H1 (cell line): ENCODE results near the gene ASB1. TPM values are rescaled to one million over a fixed set of nuclear protein-coding genes. Genes with fewer than 3 reads are reported as not detected.
A peak's percentile ranks its signal among the peaks of the same experiment; 100 is the strongest.

ENCODE experiments used
- CTCF ChIA-PET: fragments of 300-600 bp; sonication (Branson Sonifier 250); formaldehyde crosslinking; loops from one replicate; lab custom pipeline; 2021; ENCODE audit not compliant: partially characterized antibody; lab: Charles Lee
- POLR2A ChIA-PET: fragments of 300-600 bp; sonication (Branson Sonifier 250); formaldehyde crosslinking; loops from one replicate; lab custom pipeline; 2021; ENCODE audit warnings: inconsistent platforms; ENCODE audit not compliant: partially characterized antibody; lab: Charles Lee
- DNase-seq, 2 experiments: peaks; one replicate each; pipeline versions ENCODE4 v3.0.0 to v3.0.0-alpha.2; 2010 to 2022; ENCODE audit warnings: low spot score in 2 of 2, low read depth in 1 of 2, mixed read lengths in 1 of 2
- FAIRE-seq: peaks from 2 replicates; lab custom pipeline; 2011; peaks lifted over from hg19 to GRCh38; lab: Jason Lieb, UNC
- H2AFZ ChIP-seq: 2 replicates; pipeline ENCODE4 v1.8.1; 2012; ENCODE audit warnings: low read length, inconsistent platforms
- H2AK5ac ChIP-seq: 2 replicates; pipeline ENCODE4 v1.6.1; 2013; ENCODE audit warnings: low read depth, low read length
- H2BK120ac ChIP-seq: replicated peaks from 2 replicates; pipeline ENCODE3; 2013; ENCODE audit warnings: low read depth, low read length, inconsistent platforms
- H2BK12ac ChIP-seq: 2 replicates; pipeline ENCODE4 v1.6.1; 2013; ENCODE audit warnings: low read depth, low read length
- H2BK15ac ChIP-seq: 2 replicates; pipeline ENCODE4 v1.6.1; 2013; ENCODE audit warnings: low read length
- H2BK20ac ChIP-seq: 2 replicates; pipeline ENCODE4 v1.6.1; 2013; ENCODE audit warnings: low read length
- H2BK5ac ChIP-seq: 2 replicates; pipeline ENCODE4 v1.6.1; 2013; ENCODE audit warnings: low read depth, low read length
- H3K14ac ChIP-seq: 2 replicates; pipeline ENCODE4 v1.6.1; 2013; ENCODE audit warnings: inconsistent platforms; ENCODE audit not compliant: insufficient read length
- H3K18ac ChIP-seq: 2 replicates; pipeline ENCODE4 v1.6.1; 2013; ENCODE audit warnings: low read length; ENCODE audit errors: extremely low read depth
- H3K23ac ChIP-seq: 2 replicates; pipeline ENCODE4 v1.6.1; 2013; ENCODE audit warnings: inconsistent platforms; ENCODE audit not compliant: insufficient read length
- H3K23me2 ChIP-seq: 2 replicates; pipeline ENCODE4 v1.6.1; 2013; ENCODE audit warnings: low read depth, low read length
- H3K27ac ChIP-seq: 2 replicates; pipeline ENCODE4 v1.6.1; 2011; ENCODE audit warnings: low read depth, low read length, inconsistent platforms
- H3K27me3 ChIP-seq, 4 experiments: replicated peaks in 1 of 4; 1 replicate in 1 of 4; 2 replicates in 3 of 4; pipeline versions ENCODE4 v1.6.1 to v1.8.1; 2011 to 2013; ENCODE audit warnings: low read length in 3 of 4, mild to moderate bottlenecking in 3 of 4, inconsistent platforms in 2 of 4, mixed read lengths in 2 of 4, moderate library complexity in 1 of 4; ENCODE audit not compliant: control insufficient read depth in 3 of 4, insufficient read depth in 3 of 4; ENCODE audit errors: extremely low read depth in 1 of 4
- H3K36me3 ChIP-seq, 4 experiments: 2 replicates each; pipeline versions ENCODE4 v1.6.1 to v1.8.1; 2011 to 2013; ENCODE audit warnings: mild to moderate bottlenecking in 4 of 4, low read length in 3 of 4, moderate library complexity in 2 of 4, control low read depth in 1 of 4, inconsistent platforms in 1 of 4; ENCODE audit not compliant: insufficient read depth in 4 of 4, control insufficient read depth in 2 of 4
- H3K4ac ChIP-seq: replicated peaks from 2 replicates; pipeline ENCODE3; 2013; ENCODE audit warnings: low read length, low read depth, mixed read lengths, inconsistent platforms; ENCODE audit not compliant: insufficient read length
- H3K4me1 ChIP-seq, 4 experiments: replicated peaks in 1 of 4; 1 replicate in 1 of 4; 2 replicates in 3 of 4; pipeline versions ENCODE4 v1.6.1 to v1.8.1; 2011 to 2013; ENCODE audit warnings: low read length in 3 of 4, inconsistent platforms in 2 of 4, mixed read lengths in 1 of 4; ENCODE audit not compliant: insufficient read depth in 4 of 4, control insufficient read depth in 3 of 4
- H3K4me2 ChIP-seq, 2 experiments: 2 replicates each; pipeline versions ENCODE4 v1.6.1 to v1.8.1; 2011 to 2013; ENCODE audit warnings: low read depth in 2 of 2, low read length in 2 of 2, control low read depth in 1 of 2, inconsistent platforms in 1 of 2, mild to moderate bottlenecking in 1 of 2; ENCODE audit not compliant: insufficient read depth in 1 of 2
- H3K4me3 ChIP-seq, 4 experiments: fragments of 200-600, 300-600 bp in 1 of 4; sonication (generic), shearing (Covaris generic), sonication (Bioruptor Twin) in 1 of 4; 2 replicates each; pipeline versions ENCODE4 v1.5.1 to v1.8.1; 2011 to 2016; ENCODE audit warnings: low read length in 4 of 4, low read depth in 3 of 4, control low read depth in 2 of 4, inconsistent platforms in 2 of 4, mild to moderate bottlenecking in 2 of 4, mixed read lengths in 1 of 4, moderate library complexity in 1 of 4; ENCODE audit not compliant: insufficient read depth in 2 of 4; ENCODE audit errors: extremely low read depth in 1 of 4
- H3K56ac ChIP-seq: replicated peaks from 2 replicates; pipeline ENCODE3; 2013; ENCODE audit warnings: low read depth, mild to moderate bottlenecking, mixed read lengths, low read length, inconsistent platforms; ENCODE audit not compliant: insufficient read length
- H3K79me1 ChIP-seq: 2 replicates; pipeline ENCODE4 v1.6.1; 2013; ENCODE audit warnings: low read depth, low read length, control low read depth
- H3K79me2 ChIP-seq, 2 experiments: 2 replicates each; pipeline versions ENCODE4 v1.6.1 to v1.8.1; 2012 to 2013; ENCODE audit warnings: low read length in 2 of 2, mild to moderate bottlenecking in 2 of 2, inconsistent platforms in 1 of 2; ENCODE audit not compliant: insufficient read depth in 2 of 2, control insufficient read depth in 1 of 2
- H3K9ac ChIP-seq, 4 experiments: replicated peaks in 1 of 4; 1 replicate in 1 of 4; 2 replicates in 3 of 4; pipeline versions ENCODE4 v1.6.1 to v1.8.1; 2011 to 2013; ENCODE audit warnings: low read depth in 3 of 4, low read length in 3 of 4, control low read depth in 2 of 4, mild to moderate bottlenecking in 2 of 4, moderate library complexity in 2 of 4, inconsistent platforms in 1 of 4; ENCODE audit errors: extremely low read depth in 1 of 4
- H3K9me3 ChIP-seq, 2 experiments: 2 replicates each; pipeline versions ENCODE4 v1.6.1 to v1.8.1; 2012 to 2013; ENCODE audit warnings: mild to moderate bottlenecking in 2 of 2, moderate library complexity in 2 of 2, control low read depth in 1 of 2, inconsistent platforms in 1 of 2, low read depth in 1 of 2, low read length in 1 of 2, mixed read lengths in 1 of 2; ENCODE audit not compliant: insufficient read depth in 2 of 2
- H4K20me1 ChIP-seq, 2 experiments: replicated peaks in 1 of 2; 2 replicates each; pipeline versions ENCODE3 to v1.8.1; 2011 to 2013; ENCODE audit warnings: inconsistent platforms in 2 of 2, low read length in 2 of 2, mild to moderate bottlenecking in 1 of 2; ENCODE audit not compliant: insufficient read depth in 2 of 2, control insufficient read depth in 1 of 2
- H4K5ac ChIP-seq: 2 replicates; pipeline ENCODE4 v1.6.1; 2013; ENCODE audit warnings: low read length, low read depth, mixed read lengths, inconsistent platforms; ENCODE audit not compliant: insufficient read length
- H4K8ac ChIP-seq: 2 replicates; pipeline ENCODE4 v1.8.0; 2013; ENCODE audit warnings: mild to moderate bottlenecking, moderate library complexity, low read length, inconsistent platforms; ENCODE audit not compliant: insufficient read depth; ENCODE audit errors: extremely low read depth
- H4K91ac ChIP-seq: replicated peaks from 2 replicates; pipeline ENCODE3; 2013; ENCODE audit warnings: low read length, mixed read lengths, inconsistent platforms; ENCODE audit not compliant: insufficient read length
- CHD1 ChIP-seq: IDR thresholded peaks from 2 replicates; pipeline ENCODE4 v1.6.1; 2012; ENCODE audit warnings: low read depth, low read length, improper control_type of control experiment
- HDAC6 ChIP-seq: IDR thresholded peaks from one replicate; pipeline ENCODE4 v1.7.1; 2012; ENCODE audit warnings: low read depth, mild to moderate bottlenecking, inconsistent platforms, low read length, moderate library complexity
- NRF1 ChIP-seq: IDR thresholded peaks from 2 replicates; pipeline ENCODE4 v1.6.1; 2011; ENCODE audit warnings: mild to moderate bottlenecking, low read depth, low read length, improper control_type of control experiment
- RAD21 ChIP-seq, 2 experiments: IDR thresholded peaks in 1 of 2; conservative IDR thresholded peaks in 1 of 2; 2 replicates each; pipeline ENCODE4 v1.6.1; 2011; ENCODE audit warnings: low read depth in 2 of 2, low read length in 2 of 2, improper control_type of control experiment in 1 of 2, inconsistent platforms in 1 of 2, mild to moderate bottlenecking in 1 of 2, moderate library complexity in 1 of 2
- RFX5 ChIP-seq: IDR thresholded peaks from 2 replicates; pipeline ENCODE4 v1.6.1; 2011; ENCODE audit warnings: low read depth, low read length, improper control_type of control experiment, borderline replicate concordance
- WGBS, 2 experiments: shearing (Covaris generic) in 1 of 2; methylation state at CpG; one replicate each; pipeline versions ENCODE4 v1.1.6 to v1.1.7; 2013 to 2015; ENCODE audit warnings: low lambda C conversion rate in 2 of 2, mixed read lengths in 2 of 2, inconsistent platforms in 1 of 2, low coverage in 1 of 2, missing lambda C conversion rate in 1 of 2; ENCODE audit not compliant: insufficient replicate concordance in 2 of 2, insufficient coverage in 1 of 2, insufficient read length in 1 of 2; ENCODE audit errors: extremely low coverage in 1 of 2, missing lambda C conversion rate in 1 of 2; 5-methylcytosine and 5-hydroxymethylcytosine counted together
- polyA plus RNA-seq, 7 experiments: library from polyadenylated mRNA; depleted of rRNA in 3 of 7; stranded (reverse) in 5 of 7; unstranded in 2 of 7; fragments of >200 nt in 5 of 7; fragments of 200-250 nt in 2 of 7; gene quantifications; 1 replicate in 5 of 7; 2 replicates in 1 of 7; 4 replicates in 1 of 7; pipeline versions ENCODE4 v1.2.1 to v1.2.3, GENCODE V29; 2011 to 2013; ENCODE audit warnings: missing spikeins in 2 of 7, mixed read lengths in 2 of 7
- total RNA-seq: library from RNA; stranded (reverse); fragmentation: NEBNext Ultra II Directional; extraction: Animal tissue kit (Norgen Biotek cat#: 25700); gene quantifications from 2 replicates; pipeline ENCODE4 v1.2.1, GENCODE V29; 2021
- TF ChIP-seq, protein P1 (sequence below), 3 experiments: IDR thresholded peaks; 1 replicate in 2 of 3; 2 replicates in 1 of 3; pipeline versions ENCODE4 v1.5.1 to v1.6.1; 2011; ENCODE audit warnings: low read length in 3 of 3, mild to moderate bottlenecking in 3 of 3, inconsistent platforms in 2 of 3, low read depth in 1 of 3, moderate library complexity in 1 of 3; ENCODE audit not compliant: insufficient read depth in 1 of 3; ENCODE audit errors: control extremely low read depth in 1 of 3

The ASB1 gene
- total and polyA plus RNA-seq, 2 of the 8 experiments (the other 6 are each of a cell fraction or from before 2014, with no cell fraction given): 24.1 to 36.0 TPM

DNA sequence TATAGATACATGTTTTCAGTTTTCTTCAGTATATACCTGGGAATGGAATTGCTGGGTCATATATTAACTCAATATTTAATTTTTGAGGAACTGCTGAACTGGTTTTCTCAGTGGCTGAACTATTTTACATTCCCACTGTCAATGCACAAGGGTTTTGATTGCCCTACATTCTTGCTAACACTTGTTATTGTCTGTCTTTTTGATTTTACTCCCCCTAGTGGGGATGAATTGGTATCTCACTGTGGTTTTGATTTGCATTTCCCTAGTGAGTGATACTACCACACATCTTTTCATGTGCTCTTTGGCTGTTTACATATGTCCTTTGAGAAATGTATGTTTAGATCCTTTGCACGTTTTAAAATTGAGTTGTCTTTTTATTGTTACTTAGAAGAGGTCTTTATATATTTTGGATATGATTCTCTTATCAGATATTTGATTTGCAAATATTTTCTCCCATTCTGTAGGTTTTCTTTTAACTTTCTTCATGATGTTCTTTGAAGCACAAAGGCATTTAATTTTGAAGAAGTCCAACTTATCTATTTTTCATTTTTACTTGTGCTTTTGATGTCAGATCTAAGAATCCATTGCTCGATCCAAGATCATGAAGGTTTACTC lies 36.2 kb downstream of the ASB1 start:
- Histone ChIP-seq H3K4me1 (no peaks in the 10 kb centered on the region), H3K4ac (no peak overlapping the region), H3K79me2 (no peaks in the 10 kb centered on the region), H3K23ac (no peak overlapping the region), H3K23me2 (no peaks in the 10 kb centered on the region), H3K9me3 (no peaks in the 10 kb centered on the region), H2BK120ac (no peak overlapping the region), H3K18ac (no peak overlapping the region), H3K36me3 (no peaks in the 10 kb centered on the region), H3K27ac (no peak overlapping the region), H4K20me1 (no peaks in the 10 kb centered on the region), H3K4me3 (no peak overlapping the region), H3K9ac (no peak overlapping the region), H2BK15ac (no peak overlapping the region), H2BK5ac (no peak overlapping the region), H4K5ac (no peak overlapping the region), H3K4me2 (no peak overlapping the region), H2AFZ (no peak overlapping the region), H4K91ac (no peak overlapping the region), H2BK20ac (no peak overlapping the region)
- CTCF ChIA-PET: interaction anchor here (1.7 kb wide), 1 partner anchor 94 kb away, joined by 4 read pairs; no protein-coding TSS in a partner anchor
- peak; percentile 69 for FAIRE-seq
- WGBS, 2 experiments: 48% methylated on average over 2 of the region's 2 CpGs; no CpG with 5 or more reads in 1 of the 2 experiments
- TF ChIP-seq CHD1: no peak
- TF ChIP-seq HDAC6: no peak
- TF ChIP-seq RAD21 (IDR thresholded peaks at IDR 0.05 in 1 of 2, conservative IDR thresholded peaks at IDR 0.05 in 1 of 2; ENCODE audit: low read depth in 2 of 2, low read length in 2 of 2): peak; percentile 53 to 56
- TF ChIP-seq RFX5: no peak
- TF ChIP-seq, protein P1, sequence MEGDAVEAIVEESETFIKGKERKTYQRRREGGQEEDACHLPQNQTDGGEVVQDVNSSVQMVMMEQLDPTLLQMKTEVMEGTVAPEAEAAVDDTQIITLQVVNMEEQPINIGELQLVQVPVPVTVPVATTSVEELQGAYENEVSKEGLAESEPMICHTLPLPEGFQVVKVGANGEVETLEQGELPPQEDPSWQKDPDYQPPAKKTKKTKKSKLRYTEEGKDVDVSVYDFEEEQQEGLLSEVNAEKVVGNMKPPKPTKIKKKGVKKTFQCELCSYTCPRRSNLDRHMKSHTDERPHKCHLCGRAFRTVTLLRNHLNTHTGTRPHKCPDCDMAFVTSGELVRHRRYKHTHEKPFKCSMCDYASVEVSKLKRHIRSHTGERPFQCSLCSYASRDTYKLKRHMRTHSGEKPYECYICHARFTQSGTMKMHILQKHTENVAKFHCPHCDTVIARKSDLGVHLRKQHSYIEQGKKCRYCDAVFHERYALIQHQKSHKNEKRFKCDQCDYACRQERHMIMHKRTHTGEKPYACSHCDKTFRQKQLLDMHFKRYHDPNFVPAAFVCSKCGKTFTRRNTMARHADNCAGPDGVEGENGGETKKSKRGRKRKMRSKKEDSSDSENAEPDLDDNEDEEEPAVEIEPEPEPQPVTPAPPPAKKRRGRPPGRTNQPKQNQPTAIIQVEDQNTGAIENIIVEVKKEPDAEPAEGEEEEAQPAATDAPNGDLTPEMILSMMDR (IDR thresholded peaks at IDR 0.05; ENCODE audit: control extremely low read depth in 1 of 3, insufficient read depth in 1 of 3, low read depth in 1 of 3, low read length in 3 of 3): peak in 2 of 3 experiments; percentile 37 to 68; a peak in 2 of 4 replicates
- no peak for TF ChIP-seq NRF1
- TF ChIP-seq, all 59 proteins: peak for 2
- Histone ChIP-seq H3K79me1 (no peaks in the 10 kb centered on the region), H2AK5ac (no peak overlapping the region), H3K14ac (no peak overlapping the region), H2BK12ac (no peak overlapping the region), H3K56ac (no peak overlapping the region), H4K8ac (no peak overlapping the region), H3K27me3 (no peaks in the 10 kb centered on the region)
- POLR2A ChIA-PET: no interaction called here
- DNase-seq: no peak
